SK-N-MC (cell line): ENCODE data around the gene ALKBH5.
A peak's percentile ranks its signal among the peaks of the same experiment; 100 is the strongest.

Experiments used
- DNase-seq: peaks from one replicate; pipeline ENCODE4 v3.0.0-alpha.2; 2011; ENCODE audit warnings: low read depth, low spot score
- H3K27ac ChIP-seq: fragments of 200-600 bp; sonication (generic); 2 replicates; pipeline ENCODE4 v1.5.1; 2016; ENCODE audit warnings: mixed run types
- H3K36me3 ChIP-seq: fragments of 200-600 bp; sonication (generic); 2 replicates; pipeline ENCODE4 v1.6.1; 2017; ENCODE audit warnings: antibody characterized with exemption, low read length, mixed read lengths; ENCODE audit not compliant: insufficient read depth
- H3K4me3 ChIP-seq: fragments of 200-600 bp; sonication (generic); 2 replicates; pipeline ENCODE4 v1.5.1; 2016
- H3K9ac ChIP-seq: fragments of 200-600 bp; sonication (generic); 2 replicates; pipeline ENCODE4 v1.8.0; 2017; ENCODE audit warnings: mixed run types, mixed read lengths; ENCODE audit not compliant: insufficient read length
- H3K9me3 ChIP-seq: fragments of 200-600 bp; sonication (generic); 2 replicates; pipeline ENCODE4 v1.6.1; 2017; ENCODE audit warnings: low read depth, mild to moderate bottlenecking, antibody characterized with exemption, low read length, moderate library complexity, mixed read lengths
- EZH2 ChIP-seq: fragments of 200-600 bp; sonication (generic); IDR thresholded peaks from one replicate; pipeline ENCODE4 v1.6.1; 2017; ENCODE audit warnings: antibody characterized with exemption
- FOXP2 ChIP-seq: optimal IDR thresholded peaks from 2 replicates; pipeline ENCODE3; 2011; ENCODE audit warnings: mild to moderate bottlenecking, moderate library complexity; ENCODE audit not compliant: insufficient read depth; ENCODE audit errors: extremely low read length, control extremely low read depth
- POLR2AphosphoS5 ChIP-seq: IDR thresholded peaks from 2 replicates; pipeline ENCODE4 v1.6.1; 2012; ENCODE audit warnings: mild to moderate bottlenecking, low read depth, low read length, borderline replicate concordance

ALKBH5 gene

GRCh38 chr17:18226284-18226945 is 42.8 kb downstream of the ALKBH5 start:
- peak overlapping the region; percentile 92 for H3K4me3 ChIP-seq
- H3K9ac ChIP-seq: peak overlapping the region; percentile 79
- H3K9me3 ChIP-seq: no peaks in the 10 kb centered on the region
- H3K27ac ChIP-seq: no peak overlapping the region
- no peak for DNase-seq
- no peaks in the 10 kb centered on the region for H3K36me3 ChIP-seq
- TF ChIP-seq POLR2AphosphoS5 (no peak), EZH2 (no peak), FOXP2 (no peak)

DNA sequence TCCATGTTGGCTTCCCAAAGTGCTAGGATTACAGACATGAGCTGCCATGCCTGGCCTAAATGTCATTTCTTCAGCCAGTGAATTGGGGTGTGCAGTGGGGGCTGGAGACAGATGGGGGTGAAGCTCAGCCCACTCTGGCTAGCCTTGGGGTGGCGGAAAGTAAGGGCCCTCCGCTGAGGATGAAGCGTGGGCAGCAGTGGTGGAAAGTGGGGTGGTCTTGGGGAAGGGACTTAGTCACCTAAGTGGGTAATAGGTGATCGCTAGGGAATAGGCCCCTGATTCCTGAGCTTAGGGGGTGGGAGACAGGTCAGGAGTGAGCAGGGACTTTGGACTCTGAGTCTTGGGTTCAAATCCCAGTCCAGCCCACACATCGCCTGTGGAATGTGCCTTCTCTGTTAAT is 44.0 kb downstream of the ALKBH5 start:
- no peak overlapping the region for H3K9ac ChIP-seq
- H3K9me3 ChIP-seq: no peaks in the 10 kb centered on the region
- no peak for DNase-seq
- H3K36me3 ChIP-seq: no peaks in the 10 kb centered on the region
- no peak overlapping the region for H3K4me3 ChIP-seq
- no peak overlapping the region for H3K27ac ChIP-seq
- TF ChIP-seq FOXP2 (no peak), EZH2 (no peak), POLR2AphosphoS5 (no peak)

DNA sequence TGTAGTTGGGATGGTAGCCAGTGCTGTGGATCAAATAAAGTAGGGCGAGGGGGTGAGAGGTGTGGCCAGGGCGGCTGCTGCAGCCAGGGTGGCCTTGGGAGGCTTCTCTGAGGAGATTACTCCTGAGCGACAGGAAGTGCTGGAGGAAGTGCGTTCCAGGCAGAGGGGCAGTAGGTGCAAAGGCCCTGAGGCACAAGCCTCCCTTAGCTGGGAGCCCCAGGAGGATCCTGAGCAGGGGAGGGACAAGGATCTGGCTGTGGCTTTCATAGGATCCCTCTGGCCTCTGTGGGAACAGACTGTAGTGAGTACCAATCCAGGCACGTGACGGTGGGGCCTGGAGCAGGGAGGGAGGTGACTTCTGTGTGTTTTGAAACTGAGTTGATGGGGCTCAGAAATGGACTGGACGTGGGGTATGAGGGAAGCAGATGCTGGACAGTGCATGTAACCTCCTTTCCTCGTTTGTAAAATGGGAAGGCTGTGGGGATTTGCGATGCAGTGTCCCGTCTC is 44.6 kb downstream of the ALKBH5 start:
- Histone ChIP-seq H3K9me3 (no peaks in the 10 kb centered on the region), H3K9ac (no peak overlapping the region), H3K36me3 (no peaks in the 10 kb centered on the region), H3K4me3 (no peak overlapping the region), H3K27ac (no peak overlapping the region)
- no peak for TF ChIP-seq FOXP2
- TF ChIP-seq EZH2: no peak
- TF ChIP-seq POLR2AphosphoS5: no peak
- DNase-seq: no peak

DNA sequence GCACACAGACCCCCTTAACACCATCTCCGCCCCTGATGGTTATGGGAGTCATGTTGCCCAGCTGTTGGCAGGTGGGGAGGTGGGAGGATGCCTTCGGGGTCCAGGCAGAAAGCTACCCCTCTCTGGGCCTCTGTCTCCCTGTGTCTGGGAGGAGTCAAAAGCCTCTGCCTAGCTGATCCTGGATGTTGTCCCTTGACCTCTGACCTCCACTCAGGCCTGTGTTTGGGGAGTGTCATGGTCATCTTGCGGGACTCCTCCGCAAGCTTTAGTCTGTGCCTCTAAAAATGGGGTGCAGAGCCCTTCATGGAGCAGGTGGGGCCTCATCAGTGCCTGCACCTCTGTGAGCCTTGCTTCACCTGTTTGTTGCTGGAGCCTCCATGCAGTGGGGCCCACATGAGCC is 45.6 kb downstream of the ALKBH5 start:
- H3K36me3 ChIP-seq: no peaks in the 10 kb centered on the region
- no peak for DNase-seq
- TF ChIP-seq POLR2AphosphoS5: no peak
- TF ChIP-seq FOXP2: no peak
- no peak for TF ChIP-seq EZH2
- no peaks in the 10 kb centered on the region for H3K9me3 ChIP-seq
- no peak overlapping the region for H3K9ac ChIP-seq
- H3K27ac ChIP-seq: no peak overlapping the region
- H3K4me3 ChIP-seq: no peak overlapping the region

- no peaks in the 10 kb centered on the region for H3K9me3 ChIP-seq
- DNase-seq: no peak
- TF ChIP-seq FOXP2 (no peak), POLR2AphosphoS5 (no peak), EZH2 (no peak)
- H3K9ac ChIP-seq: no peak overlapping the region
- H3K27ac ChIP-seq: no peak overlapping the region
- no peaks in the 10 kb centered on the region for H3K36me3 ChIP-seq
- no peak overlapping the region for H3K4me3 ChIP-seq
Observed at GRCh38 chr17:18229771-18230170, 46.1 kb downstream of the ALKBH5 start.

GRCh38 chr17:18230288-18231141 is 46.9 kb downstream of the ALKBH5 start:
- Histone ChIP-seq H3K9ac (no peak overlapping the region), H3K27ac (no peak overlapping the region), H3K36me3 (no peaks in the 10 kb centered on the region), H3K4me3 (no peak overlapping the region), H3K9me3 (no peaks in the 10 kb centered on the region)
- TF ChIP-seq POLR2AphosphoS5 (no peak), EZH2 (no peak), FOXP2 (no peak)
- no peak for DNase-seq

DNA sequence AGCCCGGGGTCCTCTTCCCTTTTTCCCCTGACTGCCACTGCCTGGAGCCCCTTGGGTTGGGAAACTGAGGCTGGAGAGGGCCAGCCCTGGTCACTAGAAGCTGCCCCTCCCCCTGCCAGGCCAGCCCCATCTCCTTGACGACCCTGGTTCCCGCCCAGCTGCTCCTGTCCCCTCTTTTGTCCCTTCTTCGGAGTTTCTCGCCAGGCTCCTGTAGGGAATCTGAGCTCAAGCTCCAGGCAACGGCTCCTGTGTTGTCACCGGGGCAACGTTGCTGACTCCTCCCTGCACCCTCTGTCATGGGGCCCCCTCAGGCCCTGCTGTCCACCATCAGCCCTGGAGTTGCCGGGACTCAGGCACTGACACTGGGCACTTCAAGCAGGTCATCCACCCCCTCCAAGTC is 47.5 kb downstream of the ALKBH5 start:
- TF ChIP-seq FOXP2 (no peak), EZH2 (no peak), POLR2AphosphoS5 (no peak)
- Histone ChIP-seq H3K36me3 (no peaks in the 10 kb centered on the region), H3K4me3 (no peak overlapping the region), H3K27ac (no peak overlapping the region), H3K9ac (no peak overlapping the region), H3K9me3 (no peaks in the 10 kb centered on the region)
- DNase-seq: no peak

DNA sequence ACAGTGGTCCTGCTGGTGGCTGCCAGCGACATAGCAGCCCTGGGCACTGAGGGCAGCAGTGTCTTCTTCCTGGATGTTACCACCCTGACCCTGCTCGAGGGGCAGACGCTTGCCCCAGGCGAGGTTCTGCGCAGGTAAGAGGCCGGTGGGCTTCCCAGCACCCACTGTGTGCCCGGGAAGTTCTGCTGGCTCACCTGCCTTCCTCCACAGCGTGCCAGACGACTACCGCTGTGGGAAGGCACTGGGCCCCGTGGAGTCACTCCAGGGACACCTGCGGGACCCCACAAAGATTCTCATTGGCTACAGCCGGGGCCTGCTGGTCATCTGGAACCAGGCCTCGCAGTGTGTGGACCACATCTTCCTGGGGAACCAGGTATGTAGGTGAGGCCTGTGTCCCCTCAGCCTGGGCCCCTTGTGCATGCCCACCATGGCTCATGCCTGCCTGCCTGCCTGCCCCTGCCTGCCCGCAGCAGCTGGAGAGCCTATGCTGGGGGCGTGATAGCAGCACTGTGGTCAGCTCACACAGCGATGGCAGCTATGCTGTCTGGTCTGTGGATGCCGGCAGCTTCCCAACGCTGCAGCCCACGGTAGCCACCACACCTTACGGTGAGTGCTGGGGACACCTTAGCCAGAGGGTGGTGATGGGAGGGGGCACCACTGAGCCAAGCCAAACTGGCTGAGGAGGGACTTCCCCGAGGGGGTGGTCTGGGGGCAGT is 50.3 kb downstream of the ALKBH5 start:
- TF ChIP-seq POLR2AphosphoS5: no peak
- TF ChIP-seq FOXP2: no peak
- TF ChIP-seq EZH2: no peak
- H3K9ac ChIP-seq: no peak overlapping the region
- no peaks in the 10 kb centered on the region for H3K36me3 ChIP-seq
- no peak overlapping the region for H3K4me3 ChIP-seq
- no peak overlapping the region for H3K27ac ChIP-seq
- no peaks in the 10 kb centered on the region for H3K9me3 ChIP-seq
- no peak for DNase-seq
